DMS79 (cell line): ENCODE measurements around the gene TIAM1.

Source experiments
- DNase-seq: peaks from one replicate; lab custom pipeline; 2025; lab: John Stamatoyannopoulos, UW

TIAM1 gene

GRCh38 chr21:31164713-31165694 is 179.1 kb downstream of the TIAM1 start:
- no peak for DNase-seq

GRCh38 chr21:31162827-31163226 is 181.2 kb downstream of the TIAM1 start:
- DNase-seq: no peak

GRCh38 chr21:31162079-31162699 is 181.9 kb downstream of the TIAM1 start:
- no peak for DNase-seq

- DNase-seq: no peak
Measured at GRCh38 chr21:31161157-31161556, 182.9 kb downstream of the TIAM1 start.

GRCh38 chr21:31159808-31160207 is 184.3 kb downstream of the TIAM1 start:
- DNase-seq: no peak

GRCh38 chr21:31158789-31159581 is 185.1 kb downstream of the TIAM1 start:
- no peak for DNase-seq

- no peak for DNase-seq
Measured at GRCh38 chr21:31157756-31158155, 186.3 kb downstream of the TIAM1 start.

GRCh38 chr21:31156662-31157061 is 187.4 kb downstream of the TIAM1 start:
- DNase-seq: no peak

GRCh38 chr21:31156169-31156568 is 187.9 kb downstream of the TIAM1 start:
- DNase-seq: no peak

- no peak for DNase-seq
Measured at GRCh38 chr21:31151156-31152045, 192.7 kb downstream of the TIAM1 start.

GRCh38 chr21:31145274-31145673 is 198.8 kb downstream of the TIAM1 start:
- no peak for DNase-seq

- DNase-seq: no peak
Measured at GRCh38 chr21:31143036-31143435, 201.0 kb downstream of the TIAM1 start.

- DNase-seq: no peak
Measured at GRCh38 chr21:31142600-31142999, 201.5 kb downstream of the TIAM1 start.

- DNase-seq: peak; percentile 4
Measured at GRCh38 chr21:31141389-31142000, 202.6 kb downstream of the TIAM1 start.

- DNase-seq: no peak
Measured at GRCh38 chr21:31140676-31141075, 203.4 kb downstream of the TIAM1 start.

- DNase-seq: no peak
Measured at GRCh38 chr21:31140025-31140424, 204.0 kb downstream of the TIAM1 start.

GRCh38 chr21:31137960-31138359 is 206.1 kb downstream of the TIAM1 start:
- no peak for DNase-seq

- DNase-seq: no peak
Measured at GRCh38 chr21:31136891-31137290, 207.2 kb downstream of the TIAM1 start.

- no peak for DNase-seq
Measured at GRCh38 chr21:31135531-31136184, 208.4 kb downstream of the TIAM1 start.

- no peak for DNase-seq
Measured at GRCh38 chr21:31133243-31133830, 210.7 kb downstream of the TIAM1 start.
